K562 treated with DMSO at 1 percent for 24 hours (cell line): ENCODE results near the gene DCLK3. TPM values are rescaled to one million over a fixed set of nuclear protein-coding genes. Genes with fewer than 3 reads are reported as not detected.

Source experiments
- total RNA-seq: library from RNA; unstranded; fragments of 300-600 nt; gene quantifications from 2 replicates; pipeline ENCODE4 v1.2.3, GENCODE V29; 2022; ENCODE audit warnings: low read depth; ENCODE audit not compliant: insufficient read depth

Gene DCLK3, protein sequence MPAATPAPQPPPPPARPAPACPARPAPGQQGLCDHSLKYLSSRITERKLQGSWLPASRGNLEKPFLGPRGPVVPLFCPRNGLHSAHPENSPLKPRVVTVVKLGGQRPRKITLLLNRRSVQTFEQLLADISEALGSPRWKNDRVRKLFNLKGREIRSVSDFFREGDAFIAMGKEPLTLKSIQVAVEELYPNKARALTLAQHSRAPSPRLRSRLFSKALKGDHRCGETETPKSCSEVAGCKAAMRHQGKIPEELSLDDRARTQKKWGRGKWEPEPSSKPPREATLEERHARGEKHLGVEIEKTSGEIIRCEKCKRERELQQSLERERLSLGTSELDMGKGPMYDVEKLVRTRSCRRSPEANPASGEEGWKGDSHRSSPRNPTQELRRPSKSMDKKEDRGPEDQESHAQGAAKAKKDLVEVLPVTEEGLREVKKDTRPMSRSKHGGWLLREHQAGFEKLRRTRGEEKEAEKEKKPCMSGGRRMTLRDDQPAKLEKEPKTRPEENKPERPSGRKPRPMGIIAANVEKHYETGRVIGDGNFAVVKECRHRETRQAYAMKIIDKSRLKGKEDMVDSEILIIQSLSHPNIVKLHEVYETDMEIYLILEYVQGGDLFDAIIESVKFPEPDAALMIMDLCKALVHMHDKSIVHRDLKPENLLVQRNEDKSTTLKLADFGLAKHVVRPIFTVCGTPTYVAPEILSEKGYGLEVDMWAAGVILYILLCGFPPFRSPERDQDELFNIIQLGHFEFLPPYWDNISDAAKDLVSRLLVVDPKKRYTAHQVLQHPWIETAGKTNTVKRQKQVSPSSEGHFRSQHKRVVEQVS
- not detected in 2 replicates for total RNA-seq

DNA sequence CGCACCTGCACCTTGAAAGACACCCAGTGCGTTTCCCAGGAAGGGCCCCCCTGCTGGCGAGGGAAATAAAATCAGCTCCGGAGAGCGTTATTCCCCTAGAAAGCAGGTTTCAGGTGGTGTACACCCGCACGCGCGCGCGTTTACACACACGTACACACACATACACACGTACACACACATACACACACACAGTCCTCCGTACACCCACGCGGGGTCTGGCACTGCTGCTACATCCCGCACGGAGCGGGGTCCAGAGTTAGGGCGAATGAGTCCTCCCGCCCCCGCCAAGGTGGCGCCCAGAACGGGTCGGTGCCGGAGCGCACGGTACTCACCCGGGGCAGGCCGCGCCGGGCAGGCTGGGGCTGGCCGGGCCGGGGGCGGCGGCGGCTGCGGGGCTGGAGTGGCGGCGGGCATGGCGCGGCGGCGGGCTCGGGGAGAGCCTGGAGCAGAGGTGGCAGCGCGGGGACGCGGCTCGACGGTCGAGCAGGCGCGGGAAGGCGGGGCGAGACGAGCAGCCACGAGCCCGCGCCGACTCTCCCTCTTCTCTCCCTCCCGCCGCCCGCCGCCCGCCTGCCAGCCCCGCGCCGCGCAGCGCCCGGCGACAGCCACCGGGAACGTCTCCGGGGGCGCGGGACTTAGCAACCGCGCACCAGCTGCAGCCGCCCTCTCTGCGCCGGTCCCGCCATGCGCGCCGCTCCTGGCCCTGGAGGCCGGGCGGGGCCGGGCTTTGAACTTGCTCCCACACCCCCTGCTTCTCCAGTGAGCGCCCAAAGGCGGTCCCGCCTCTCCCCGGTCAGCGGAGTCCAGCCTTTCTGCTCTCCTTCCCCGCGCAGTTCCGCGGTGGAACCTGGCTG, at the start of gene DCLK3:
TSS of gene DCLK3 (minus strand) at position 704 of the 854 bp plus-strand sequence. CDS start at position 414, 290 bp downstream.

Other genes with a start within 250 kb of the DCLK3 start
- 6.6 and 11.0 TPM in 2 replicates for gene TRANK1, start 180.5 kb upstream of the DCLK3 start, total RNA-seq
- 7.8 and 9.3 TPM in 2 replicates for gene EPM2AIP1, start 228.6 kb upstream of the DCLK3 start, total RNA-seq
- 44.4 and 48.3 TPM in 2 replicates for gene MLH1, start 229.0 kb upstream of the DCLK3 start, total RNA-seq